ENCODE measurements around the gene ROM1. TPM values are rescaled to one million over a fixed set of nuclear protein-coding genes. Genes with fewer than 3 reads are reported as not detected.
"Not testable (repeated sequence)": the region's sequence is repeated elsewhere in the genome, so short reads cannot be mapped to it uniquely, and the experiment has no call there.

ROM1 gene
- total RNA-seq, 1 donor from 2014 or later, result 15.2 TPM

DNA sequence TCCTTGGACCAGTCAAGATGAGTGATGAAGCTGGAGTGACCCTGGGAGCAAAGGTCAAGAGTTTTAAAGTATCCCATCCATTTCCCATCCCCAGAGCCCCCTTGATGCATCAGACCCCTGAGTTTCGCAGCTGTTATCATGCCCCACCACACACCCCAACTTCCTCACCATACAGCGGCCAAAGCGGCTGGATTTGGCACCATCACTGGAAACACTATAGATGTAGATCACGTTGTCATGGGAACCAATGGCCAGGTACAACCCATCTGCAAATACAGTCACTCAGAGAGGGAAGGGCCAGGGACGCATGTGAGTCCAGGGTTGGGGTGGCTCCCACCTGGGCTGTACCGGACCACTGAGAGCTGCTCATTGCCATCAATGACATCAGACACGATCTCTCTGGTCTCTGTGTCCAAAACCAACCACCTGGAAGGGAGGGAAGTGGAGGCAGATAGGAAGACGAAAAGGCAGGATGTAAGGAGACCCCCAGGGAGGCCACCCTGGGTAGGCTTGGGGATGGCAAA, 9.2 kb upstream of the ROM1 start:
- ATAC-seq, result no peak
- no peak for DNase-seq (ENCODE audit: low spot score)
- intact Hi-C loops (cut with DNase I), result no loop called here

GRCh38 chr11:62604460-62605120, 8.5 kb upstream of the ROM1 start:
- intact Hi-C loops (cut with DNase I), result no loop called here
- DNase-seq (ENCODE audit: low spot score) (no peak), ATAC-seq (no peak)

DNA sequence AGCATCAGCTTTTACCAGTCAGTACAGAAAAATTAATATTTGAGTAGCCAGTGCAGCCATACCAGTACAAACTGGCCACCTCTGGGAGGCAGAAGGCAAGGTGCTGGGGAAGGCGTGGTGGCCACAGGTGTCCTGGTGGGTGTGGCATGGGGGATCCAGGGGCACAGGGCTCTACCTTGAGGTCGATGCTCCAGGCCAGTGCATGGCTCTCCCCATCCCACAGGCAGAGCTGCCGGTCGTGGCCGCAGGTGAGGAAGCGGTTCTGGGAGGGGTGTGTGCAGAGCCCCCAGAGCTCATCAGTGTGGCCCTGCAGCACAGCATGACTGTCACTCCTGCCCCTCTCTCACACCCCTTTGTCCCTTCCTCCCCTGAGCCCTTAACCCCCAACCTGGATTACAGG, 7.6 kb upstream of the ROM1 start:
- DNase-seq (ENCODE audit: low spot score), result no peak
- no peak for ATAC-seq
- intact Hi-C loops (cut with DNase I), result no loop called here

DNA sequence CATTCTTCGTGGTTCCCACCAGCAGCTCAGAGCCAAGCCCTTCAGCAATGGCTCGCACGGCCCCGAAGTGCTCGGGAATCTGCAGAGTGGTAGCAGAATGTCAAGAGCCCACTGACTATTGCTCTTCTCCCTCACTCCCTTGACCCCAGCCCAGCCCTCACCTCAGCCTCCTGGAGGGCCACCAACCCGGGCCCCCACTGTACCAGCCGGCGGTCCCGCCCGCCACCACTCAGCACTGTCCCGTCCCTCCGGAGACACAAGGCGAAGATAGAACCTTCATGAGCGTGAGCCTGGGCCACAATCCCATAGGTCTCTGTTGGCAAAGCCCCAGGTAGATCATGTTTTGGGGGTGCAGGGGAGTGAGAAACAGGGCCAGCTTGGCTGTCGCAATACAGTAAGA, 7.2 kb upstream of the ROM1 start:
- ATAC-seq, result no peak
- no peak for DNase-seq (ENCODE audit: low spot score)
- intact Hi-C loops (cut with DNase I), result no loop called here

DNA sequence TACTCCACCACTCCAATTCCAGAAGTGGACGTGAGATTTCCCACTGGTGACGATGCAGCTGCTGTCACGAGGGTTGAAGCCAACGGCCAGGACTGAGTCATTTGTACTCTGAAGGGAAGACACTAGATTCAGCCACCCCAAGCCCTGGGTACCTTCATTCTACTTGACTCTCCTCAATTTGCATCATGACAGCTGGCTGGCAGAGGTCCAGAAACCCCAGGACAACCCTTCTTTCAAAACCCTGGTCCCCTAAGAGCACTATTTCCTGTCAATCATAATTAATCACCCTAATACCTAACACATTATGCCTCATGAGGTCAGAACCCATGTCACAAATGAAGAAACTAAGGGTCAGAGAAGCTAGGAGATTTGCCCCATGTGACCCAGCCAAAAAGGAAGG, 5.3 kb upstream of the ROM1 start:
- ATAC-seq, result no peak
- no peak for DNase-seq (ENCODE audit: low spot score)
- intact Hi-C loops (cut with DNase I), result no loop called here

DNA sequence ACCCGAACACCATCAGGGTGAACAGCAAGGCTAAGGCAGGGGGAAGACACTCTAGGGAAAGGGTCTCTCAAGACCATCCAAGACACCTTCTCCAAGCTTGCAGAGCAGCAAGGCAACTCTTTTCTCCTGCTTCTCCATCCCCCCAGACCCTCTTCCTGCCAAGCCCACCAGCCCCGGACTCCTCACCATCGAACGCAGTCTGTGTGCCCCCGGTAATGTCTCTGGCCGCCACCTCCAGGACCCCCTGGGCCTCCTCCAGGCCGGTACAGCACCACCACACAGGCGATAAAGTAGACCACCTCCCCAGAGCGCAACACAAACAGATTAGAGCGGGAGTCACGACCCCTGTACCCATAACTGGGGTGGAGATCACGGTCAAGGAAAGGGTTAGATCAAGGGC, 4.3 kb upstream of the ROM1 start:
- ATAC-seq, result no peak
- no peak for DNase-seq (ENCODE audit: low spot score)
- intact Hi-C loops (cut with DNase I), result no loop called here

GRCh38 chr11:62610403-62610802, 2.7 kb upstream of the ROM1 start:
- no peak for DNase-seq (ENCODE audit: low spot score)
- intact Hi-C loops (cut with DNase I), result no loop called here
- no peak for ATAC-seq

DNA sequence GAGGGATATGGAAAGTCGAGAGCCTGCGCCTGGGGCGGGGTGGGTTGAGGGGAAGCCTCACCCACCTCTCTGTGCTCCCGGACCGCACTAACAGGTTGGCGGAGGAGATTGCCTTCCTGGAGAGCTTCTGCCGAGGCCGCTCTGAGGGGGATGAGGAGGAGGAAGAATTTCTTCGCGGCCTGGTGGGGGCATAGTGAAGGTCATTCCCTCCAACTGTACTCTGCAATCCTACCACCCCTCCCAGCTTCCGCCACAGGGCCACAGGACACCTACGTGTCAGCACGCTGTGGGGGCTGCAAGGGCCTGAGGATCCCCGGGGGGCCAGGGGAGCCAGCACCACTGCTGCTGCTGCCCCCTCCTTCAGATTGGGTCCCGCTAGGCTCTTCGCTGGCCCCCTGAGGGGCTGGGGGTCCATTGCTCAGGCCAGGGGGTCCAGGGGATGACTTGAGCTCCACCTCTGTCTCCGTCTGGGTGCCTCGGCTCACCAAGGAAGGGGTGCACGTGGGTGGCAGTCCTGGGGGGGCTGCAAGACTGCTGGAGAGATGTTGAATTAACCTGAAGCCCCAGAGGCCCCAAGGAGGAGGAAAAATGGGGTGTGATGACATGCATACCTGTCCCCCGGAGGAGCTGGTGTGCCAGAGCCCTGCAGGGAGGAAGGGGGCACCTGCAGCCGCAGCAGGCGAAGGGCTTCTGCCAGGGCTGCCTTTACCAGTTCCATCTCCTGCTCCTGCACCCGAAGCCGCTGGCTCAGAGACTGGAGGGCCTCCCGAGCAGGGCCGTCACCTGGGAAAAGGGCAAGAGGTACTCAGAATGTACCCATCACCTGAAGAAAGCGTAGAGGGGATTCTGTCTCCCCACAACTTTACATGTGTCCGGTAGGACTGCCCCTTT, 2.0 kb upstream of the ROM1 start:
- intact Hi-C loops (cut with DNase I), result no loop called here
- no peak for ATAC-seq

DNA sequence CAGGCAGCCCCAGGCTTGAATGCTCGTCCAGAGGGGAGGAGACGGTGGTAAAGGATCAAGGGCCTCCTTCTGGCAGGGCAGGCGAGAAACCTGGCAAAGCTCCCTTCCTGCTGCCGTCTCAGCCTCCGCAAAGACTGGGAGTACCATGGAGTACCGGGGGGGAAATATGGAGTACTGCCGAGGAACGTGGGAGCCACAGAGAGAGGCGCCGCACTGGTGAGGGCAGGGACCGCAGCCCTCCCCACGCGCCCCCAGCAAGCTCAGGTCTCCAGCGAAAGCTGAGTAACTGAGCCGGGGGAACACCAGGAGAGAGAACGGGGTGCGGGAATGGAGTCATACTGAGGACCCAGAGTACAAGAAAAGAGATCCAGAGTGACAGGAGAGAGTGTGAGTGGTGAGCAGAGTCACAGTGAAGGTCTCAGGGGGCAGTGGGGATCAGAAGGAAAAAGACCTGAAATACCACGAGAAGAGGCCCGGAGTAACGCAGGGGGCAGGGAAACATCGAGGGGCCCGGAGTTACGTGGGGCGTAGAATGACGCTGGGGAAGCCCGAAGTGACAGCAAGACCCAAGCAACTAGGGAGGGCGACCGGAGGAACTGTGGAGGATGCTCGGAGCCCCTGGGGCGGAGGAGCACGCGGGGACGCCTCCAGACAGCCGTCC, 1.2 kb upstream of the ROM1 start:
- intact Hi-C loops (cut with DNase I), result no loop called here
- peak; percentile 19 for ATAC-seq

More for the DNA sequence above, 2.0 kb upstream of the ROM1 start:
- DNase-seq (ENCODE audit: low spot score), result no peak

DNA sequence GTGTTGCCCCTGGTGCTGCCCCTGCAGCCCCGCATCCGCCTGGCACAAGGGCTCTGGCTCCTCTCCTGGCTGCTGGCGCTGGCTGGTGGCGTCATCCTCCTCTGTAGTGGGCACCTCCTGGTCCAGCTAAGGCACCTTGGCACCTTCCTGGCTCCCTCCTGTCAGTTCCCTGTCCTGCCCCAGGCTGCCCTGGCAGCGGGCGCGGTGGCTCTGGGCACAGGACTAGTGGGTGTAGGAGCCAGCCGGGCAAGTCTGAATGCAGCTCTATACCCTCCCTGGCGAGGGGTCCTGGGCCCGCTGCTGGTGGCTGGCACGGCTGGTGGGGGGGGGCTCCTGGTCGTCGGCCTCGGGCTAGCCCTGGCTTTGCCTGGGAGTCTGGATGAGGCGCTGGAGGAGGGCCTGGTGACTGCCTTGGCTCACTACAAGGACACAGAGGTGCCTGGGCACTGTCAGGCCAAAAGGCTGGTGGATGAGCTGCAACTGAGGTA, 278 bp downstream of the ROM1 start:
- intact Hi-C loops (cut with DNase I), result no loop called here
- DNase-seq (ENCODE audit: low spot score) (no peak), ATAC-seq (peak; percentile 24)

More for the DNA sequence above, 1.2 kb upstream of the ROM1 start:
- DNase-seq (ENCODE audit: low spot score), result peak; percentile 72

GRCh38 chr11:62614275-62614674, 1.2 kb downstream of the ROM1 start:
- DNase-seq (ENCODE audit: low spot score) (no peak), ATAC-seq (no peak)
- intact Hi-C loops (cut with DNase I), result no loop called here

- ATAC-seq, result no peak
- intact Hi-C loops (cut with DNase I), result no loop called here
- no peak for DNase-seq (ENCODE audit: low spot score)
These were observed 2.5 kb downstream of the ROM1 start for GRCh38 chr11:62615521-62615920.

GRCh38 chr11:62616957-62617356, 3.9 kb downstream of the ROM1 start:
- intact Hi-C loops (cut with DNase I); ATAC-seq; DNase-seq (ENCODE audit: low spot score): not testable (repeated sequence)

DNA sequence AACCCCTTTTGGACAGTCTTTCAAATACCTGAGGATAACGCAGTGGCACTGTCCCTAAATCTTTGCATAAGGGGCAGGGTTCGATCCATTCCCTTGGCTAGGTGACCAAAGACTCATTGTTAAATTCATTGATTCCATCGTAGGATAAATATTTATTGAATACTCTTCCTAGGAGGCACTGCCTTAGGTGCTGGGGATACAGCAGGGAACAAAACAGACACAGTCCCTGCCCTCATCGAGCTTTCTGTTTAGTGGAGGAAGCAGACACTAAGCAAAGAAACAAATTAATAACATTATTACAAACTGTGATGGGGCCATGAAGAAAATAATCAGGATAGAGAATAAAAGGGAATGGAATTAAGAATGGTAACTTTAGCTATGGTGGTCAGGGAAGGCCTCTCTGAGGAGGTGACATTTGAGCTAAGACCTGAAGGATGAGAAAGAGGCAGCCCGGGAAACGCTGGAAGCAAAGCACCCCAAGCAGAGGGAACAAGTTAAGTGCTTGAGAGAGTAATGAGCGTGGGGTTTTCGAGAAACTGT, 8.0 kb downstream of the ROM1 start:
- ATAC-seq (no peak), DNase-seq (ENCODE audit: low spot score) (no peak)
- intact Hi-C loops (cut with DNase I), result no loop called here

GRCh38 chr11:62621567-62622470, 8.8 kb downstream of the ROM1 start, which contains the start of gene B3GAT3:
B3GAT3 (minus strand) TSS chr11:62621986; CDS start chr11:62621947, 39 bp downstream.
- ATAC-seq, result peak; percentile 99
- DNase-seq (ENCODE audit: low spot score), result peak; percentile 98
- intact Hi-C loops (cut with DNase I), result no loop called here

- ATAC-seq (no peak), DNase-seq (ENCODE audit: low spot score) (no peak)
- intact Hi-C loops (cut with DNase I), result no loop called here
These were observed 9.5 kb downstream of the ROM1 start for GRCh38 chr11:62622476-62623089.

GRCh38 chr11:62627713-62628112, 14.7 kb downstream of the ROM1 start:
- ATAC-seq (no peak), DNase-seq (ENCODE audit: low spot score) (no peak)
- intact Hi-C loops (cut with DNase I), result no loop called here

DNA sequence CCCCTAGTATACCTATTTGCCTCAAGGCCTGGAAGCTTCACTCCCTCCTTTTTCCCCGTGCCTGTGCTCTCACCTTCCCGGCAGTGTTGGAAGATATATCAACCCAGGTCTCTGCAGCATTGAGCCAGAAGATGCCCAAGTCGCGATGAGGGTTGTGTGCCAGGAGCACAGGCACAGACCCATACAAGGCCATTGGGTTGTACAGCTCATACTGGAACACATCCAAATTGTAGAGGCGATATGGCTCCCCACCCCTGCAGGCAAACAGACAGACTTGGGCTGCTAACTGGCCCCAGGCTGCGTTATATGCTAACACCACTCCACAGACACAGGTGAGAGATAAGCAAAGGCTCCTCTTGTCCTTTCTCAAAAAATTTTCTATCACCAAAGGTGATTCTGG, 19.4 kb downstream of the ROM1 start:
- ATAC-seq, result no peak
- intact Hi-C loops (cut with DNase I), result no loop called here
- DNase-seq (ENCODE audit: low spot score), result no peak

All from sciatic nerve (tissue), 2 donors.